WTC11 (cell line): ENCODE measurements around the gene ATP8B3. TPM values are rescaled to one million over a fixed set of nuclear protein-coding genes. Genes with fewer than 3 reads are reported as not detected.
A peak's percentile ranks its signal among the peaks of the same experiment; 100 is the strongest.

Experiments
- ATAC-seq: fragments of 200-7000 bp; cut with Tn5 transposase; 2 replicates; pipeline ENCODE4 v1.10.0; 2021; ENCODE audit warnings: mild to moderate bottlenecking, moderate library complexity
- CTCF ChIA-PET: fragments of 300-600 bp; sonication (Branson Sonifier 250); formaldehyde crosslinking; loops from one replicate; lab custom pipeline; 2021; ENCODE audit warnings: antibody characterized with exemption; lab: Charles Lee
- POLR2A ChIA-PET: fragments of 350-600 bp; sonication (Branson Sonifier 250); formaldehyde crosslinking; loops from one replicate; lab custom pipeline; 2021; ENCODE audit warnings: antibody characterized with exemption; lab: Charles Lee
- DNase-seq: peaks from one replicate; pipeline ENCODE4 v3.0.0; 2021; ENCODE audit warnings: low spot score
- H3K27ac Mint-ChIP-seq: 2 replicates; pipeline ENCODE4 v1.8.0; 2021; ENCODE audit warnings: mixed read lengths
- H3K27me3 Mint-ChIP-seq: 2 replicates; pipeline ENCODE4 v1.8.0; 2021; ENCODE audit warnings: low read depth, mild to moderate bottlenecking, moderate library complexity, mixed read lengths
- H3K36me3 Mint-ChIP-seq: 2 replicates; pipeline ENCODE4 v1.8.0; 2021; ENCODE audit warnings: mixed read lengths
- H3K4me1 Mint-ChIP-seq: 2 replicates; pipeline ENCODE4 v1.8.0; 2022; ENCODE audit warnings: mixed read lengths
- H3K4me3 Mint-ChIP-seq: 2 replicates; pipeline ENCODE4 v1.8.0; 2021; ENCODE audit warnings: mild to moderate bottlenecking, moderate library complexity, mixed read lengths
- H3K9me3 Mint-ChIP-seq: 2 replicates; pipeline ENCODE4 v1.8.0; 2021; ENCODE audit warnings: mixed read lengths
- AR ChIP-seq: fragments of 250-450 bp; sonication (Bioruptor Pico); IDR thresholded peaks from 2 replicates; pipeline ENCODE4 v1.9.0; 2021; ENCODE audit warnings: mild to moderate bottlenecking
- CREM ChIP-seq: sonication (generic); formaldehyde crosslinking; IDR thresholded peaks from 2 replicates; pipeline ENCODE4 v1.8.1; 2022; ENCODE audit warnings: mild to moderate bottlenecking, missing genetic modification reagents, moderate library complexity
- ERG ChIP-seq: fragments of 250-450 bp; sonication (Bioruptor Pico); IDR thresholded peaks from 2 replicates; pipeline ENCODE4 v1.8.0; 2021; ENCODE audit warnings: mild to moderate bottlenecking
- FOXP4 ChIP-seq: sonication (generic); formaldehyde crosslinking; IDR thresholded peaks from 2 replicates; pipeline ENCODE4 v1.8.0; 2022; ENCODE audit warnings: mild to moderate bottlenecking, missing genetic modification reagents
- NFYB ChIP-seq: sonication (generic); formaldehyde crosslinking; conservative IDR thresholded peaks from 2 replicates; pipeline ENCODE4 v1.8.0; 2022; ENCODE audit warnings: low read depth, missing genetic modification reagents
- NR2C2 ChIP-seq: sonication (generic); formaldehyde crosslinking; IDR thresholded peaks from 2 replicates; pipeline ENCODE4 v1.8.0; 2022; ENCODE audit warnings: mild to moderate bottlenecking, missing genetic modification reagents
- RELA ChIP-seq: sonication (generic); formaldehyde crosslinking; IDR thresholded peaks from 2 replicates; pipeline ENCODE4 v1.8.1; 2022; ENCODE audit warnings: missing genetic modification reagents, mild to moderate bottlenecking, borderline replicate concordance
- STAT6 ChIP-seq: sonication (generic); formaldehyde crosslinking; conservative IDR thresholded peaks from 2 replicates; pipeline ENCODE4 v1.8.1; 2023; ENCODE audit warnings: mild to moderate bottlenecking, low read depth, missing genetic modification reagents, moderate library complexity
- TEAD1 ChIP-seq: sonication (generic); formaldehyde crosslinking; IDR thresholded peaks from 2 replicates; pipeline ENCODE4 v1.8.0; 2022; ENCODE audit warnings: mild to moderate bottlenecking, missing genetic modification reagents
- ZBTB43 ChIP-seq: sonication (generic); formaldehyde crosslinking; IDR thresholded peaks from 2 replicates; pipeline ENCODE4 v1.8.1; 2023; ENCODE audit warnings: mild to moderate bottlenecking, missing genetic modification reagents
- ZMAT4 ChIP-seq: fragments of 250-450 bp; sonication (Bioruptor Pico); IDR thresholded peaks from 2 replicates; pipeline ENCODE4 v1.9.0; 2021; ENCODE audit warnings: mild to moderate bottlenecking
- total RNA-seq: library from RNA; stranded (reverse); gene quantifications from 3 replicates; pipeline ENCODE4 v1.2.3, GENCODE V29; 2021

Gene ATP8B3
- total RNA-seq, 1 experiment from 2014 or later, result 5.5 TPM

GRCh38 chr19:1779574-1779973 is 32.5 kb downstream of the ATP8B3 start (continued):
- no peak for TF ChIP-seq ERG (CRISPR knock-in tag)

GRCh38 chr19:1777149-1777548 is 34.9 kb downstream of the ATP8B3 start:
- peaks cover 16% of the 10 kb centered on the region for H3K4me1 Mint-ChIP-seq
- no peak for ATAC-seq
- no peak for DNase-seq
- no peaks in the 10 kb centered on the region for H3K36me3 Mint-ChIP-seq
- peaks cover 96% of the 10 kb centered on the region for H3K27me3 Mint-ChIP-seq
- ChIA-PET CTCF (interaction anchor here (0.7 to 3.9 kb wide), 3 partner anchors 9 to 1797 kb away, joined by 3 to 26 read pairs (median 19); no protein-coding TSS in a partner anchor), POLR2A (no interaction called here)
- TF ChIP-seq CREM (CRISPR knock-in tag), result no peak
- TF ChIP-seq ZMAT4 (CRISPR knock-in tag), result no peak
- no peak for TF ChIP-seq NR2C2
- no peak for TF ChIP-seq STAT6 (CRISPR knock-in tag)
- peak overlapping the region; percentile 47 for H3K4me3 Mint-ChIP-seq
- no peak overlapping the region for H3K27ac Mint-ChIP-seq
- no peaks in the 10 kb centered on the region for H3K9me3 Mint-ChIP-seq

- no peaks in the 10 kb centered on the region for H3K36me3 Mint-ChIP-seq
- DNase-seq, result no peak
- ATAC-seq, result no peak
- POLR2A ChIA-PET, result no interaction called here
- peaks cover 16% of the 10 kb centered on the region for H3K4me1 Mint-ChIP-seq
- H3K27ac Mint-ChIP-seq, result no peak overlapping the region
- H3K9me3 Mint-ChIP-seq, result no peaks in the 10 kb centered on the region
- H3K4me3 Mint-ChIP-seq, result peak overlapping the region; percentile 47
- H3K27me3 Mint-ChIP-seq, result peaks cover 95% of the 10 kb centered on the region
- TF ChIP-seq FOXP4 (CRISPR knock-in tag) (no peak), AR (CRISPR knock-in tag) (no peak), TEAD1 (CRISPR knock-in tag) (no peak), NR2C2 (no peak), NFYB (CRISPR knock-in tag) (no peak), ZBTB43 (CRISPR knock-in tag) (no peak), RELA (CRISPR knock-in tag) (no peak)
- CTCF ChIA-PET, result interaction anchor here (0.6 to 3.9 kb wide), 8 partner anchors 8 to 104 kb away, joined by 3 to 26 read pairs (median 6); no protein-coding TSS in a partner anchor
These were observed 35.4 kb downstream of the ATP8B3 start for GRCh38 chr19:1776606-1777147.
